ENCODE measurements around the gene ZNF441.
"Not testable (repeated sequence)": the region's sequence is repeated elsewhere in the genome, so short reads cannot be mapped to it uniquely, and the experiment has no call there.

ZNF441 gene

DNA sequence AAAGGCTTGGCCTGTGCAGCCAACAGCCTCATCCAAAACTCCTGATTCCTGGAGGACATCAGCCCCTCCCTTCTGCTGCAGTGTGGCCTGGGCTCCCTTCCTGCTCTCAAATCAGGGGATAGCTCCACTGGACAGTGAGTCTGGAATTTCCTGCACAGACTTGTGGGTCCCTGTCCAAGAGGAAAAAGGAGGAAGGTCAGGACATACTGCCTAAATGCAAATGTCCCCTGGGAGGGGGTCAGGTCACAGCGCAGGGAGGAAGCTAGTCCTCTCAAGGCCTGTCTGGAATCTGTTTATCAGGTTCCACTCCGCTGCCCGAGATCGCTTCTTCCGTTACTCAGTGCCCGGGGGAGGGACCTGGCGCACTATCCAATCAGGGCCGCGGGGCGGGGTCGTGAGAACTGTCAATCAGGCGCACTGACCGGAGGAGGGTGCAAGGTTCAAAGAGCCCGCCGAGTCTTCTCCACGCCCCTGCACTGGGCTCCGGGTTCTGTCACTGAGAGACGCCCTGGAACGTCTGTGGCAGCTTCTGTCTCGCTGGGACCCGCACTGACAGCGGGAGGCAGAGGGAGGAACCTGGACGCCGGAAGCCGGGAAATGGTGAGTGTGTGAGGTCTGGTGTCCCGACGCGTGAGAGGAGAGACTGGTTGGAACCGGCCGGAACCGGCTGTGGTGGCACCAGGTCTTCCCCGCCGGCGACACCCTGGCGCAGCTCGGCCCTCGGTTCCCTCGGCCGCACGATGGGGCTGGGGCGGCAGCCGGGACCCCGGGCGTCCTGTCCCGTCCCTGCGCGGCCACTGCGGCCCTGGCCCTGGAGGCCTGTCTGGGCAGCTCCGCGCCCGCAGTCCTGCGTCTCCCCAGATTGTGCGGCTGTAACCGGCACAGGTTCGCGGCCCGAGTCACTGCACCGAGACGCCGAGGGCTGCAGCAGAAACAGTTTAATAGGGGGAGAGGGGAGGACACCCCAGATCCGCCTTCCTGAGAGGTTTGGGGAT, at the start of gene ZNF441:
ZNF441 (plus strand) TSS at position 404 of the 995 bp plus-strand sequence; CDS start at position 598, 194 bp downstream.
- peak; percentile 84 for DNase-seq (ENCODE audit: low spot score)

DNA sequence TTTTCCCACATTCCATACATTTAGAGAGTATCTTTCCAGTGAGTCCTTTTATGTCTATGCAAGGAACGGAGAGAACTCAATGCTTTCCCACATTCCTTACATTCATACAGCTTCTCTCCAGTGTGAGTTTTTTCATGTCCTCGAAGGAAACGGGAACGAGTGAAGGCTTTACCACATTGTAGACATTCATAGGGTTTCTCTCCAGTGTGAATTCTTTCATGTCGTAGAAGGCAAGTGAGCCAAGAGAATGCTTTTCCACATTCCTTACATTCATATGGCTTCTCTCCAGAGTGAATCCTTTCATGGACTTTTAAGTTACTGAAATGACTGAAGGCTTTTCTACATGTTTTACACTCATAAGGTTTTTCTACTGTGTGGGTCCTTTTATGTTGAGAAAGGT, 45.1 kb upstream of the ZNF441 start:
- no peak for DNase-seq (ENCODE audit: low spot score)

DNA sequence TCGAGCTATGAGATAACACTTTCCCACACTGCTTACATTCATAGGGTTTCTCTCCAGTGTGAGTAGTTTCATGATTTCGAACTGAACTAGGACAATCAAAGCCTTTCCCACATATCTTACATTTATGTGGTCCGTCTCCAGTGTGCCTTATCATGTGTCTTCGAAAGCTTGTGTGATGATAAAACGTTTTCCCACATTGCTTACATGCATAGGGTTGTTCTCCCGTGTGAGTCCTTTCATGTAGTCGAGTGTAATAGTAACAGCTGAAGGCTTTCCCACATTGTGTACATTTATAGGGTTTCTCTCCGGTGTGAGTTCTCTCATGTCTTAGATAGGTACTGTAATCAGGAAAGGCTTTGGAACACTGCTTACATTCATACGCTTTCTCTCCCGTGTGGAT, 44.4 kb upstream of the ZNF441 start:
- DNase-seq (ENCODE audit: low spot score), result no peak

DNA sequence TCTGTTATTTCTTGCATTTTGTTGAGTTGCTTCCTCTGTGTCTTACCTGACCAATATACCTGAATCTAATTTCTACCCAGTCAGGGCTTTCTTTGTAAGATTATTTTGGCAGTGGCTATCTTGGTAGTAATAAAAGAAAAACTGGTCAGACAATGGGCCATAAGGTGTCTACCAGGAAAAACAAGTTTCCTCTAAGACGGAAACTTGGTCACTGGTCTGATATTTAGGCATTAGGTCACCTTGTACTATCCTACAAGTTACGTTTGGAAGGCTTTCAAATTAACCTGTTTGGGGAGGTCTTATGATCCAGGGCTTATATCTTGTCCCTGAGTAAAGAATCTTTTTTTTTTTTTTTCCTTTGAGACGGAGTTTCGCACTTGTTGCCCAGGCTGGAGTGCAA, 37.2 kb upstream of the ZNF441 start:
- DNase-seq (ENCODE audit: low spot score), result no peak

DNA sequence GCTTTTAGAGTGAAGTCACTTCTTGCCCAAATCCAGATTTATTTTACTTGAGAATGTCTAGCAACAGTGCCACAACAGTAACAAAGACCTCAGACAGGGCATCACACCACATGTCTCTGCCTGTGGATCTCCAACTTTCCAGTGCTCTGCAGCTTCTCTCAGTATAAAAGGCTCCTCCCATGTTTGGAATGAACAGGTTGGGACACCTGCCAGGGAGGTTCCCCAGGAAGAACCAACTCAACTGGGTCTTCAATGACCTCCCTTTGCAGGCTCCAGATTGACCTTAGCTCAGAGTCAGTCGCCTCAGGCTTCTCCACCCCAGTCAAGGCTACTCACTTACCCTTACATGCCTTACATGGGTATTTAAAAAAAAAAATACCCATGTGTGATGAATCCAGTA, 31.4 kb upstream of the ZNF441 start:
- DNase-seq (ENCODE audit: low spot score), result no peak

DNA sequence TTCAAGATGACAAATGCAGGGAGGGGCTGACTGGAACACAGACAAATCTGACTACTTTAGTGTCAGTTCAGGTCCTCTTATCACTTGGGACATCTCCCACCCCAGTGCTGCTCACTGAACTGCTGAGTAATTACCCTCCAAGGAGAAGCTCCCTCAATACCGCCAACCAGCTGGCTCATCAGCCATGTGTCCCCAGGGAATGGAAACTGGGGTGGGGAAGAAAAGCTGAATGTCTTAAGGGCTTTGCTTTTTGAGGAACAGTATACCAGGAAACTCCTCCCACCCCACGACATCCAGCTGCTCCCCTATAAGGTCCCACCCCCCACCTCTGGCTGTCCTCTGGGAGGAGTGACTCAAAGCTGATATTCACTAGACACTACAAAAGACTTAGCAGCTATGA, 30.1 kb upstream of the ZNF441 start:
- DNase-seq (ENCODE audit: low spot score), result no peak

DNA sequence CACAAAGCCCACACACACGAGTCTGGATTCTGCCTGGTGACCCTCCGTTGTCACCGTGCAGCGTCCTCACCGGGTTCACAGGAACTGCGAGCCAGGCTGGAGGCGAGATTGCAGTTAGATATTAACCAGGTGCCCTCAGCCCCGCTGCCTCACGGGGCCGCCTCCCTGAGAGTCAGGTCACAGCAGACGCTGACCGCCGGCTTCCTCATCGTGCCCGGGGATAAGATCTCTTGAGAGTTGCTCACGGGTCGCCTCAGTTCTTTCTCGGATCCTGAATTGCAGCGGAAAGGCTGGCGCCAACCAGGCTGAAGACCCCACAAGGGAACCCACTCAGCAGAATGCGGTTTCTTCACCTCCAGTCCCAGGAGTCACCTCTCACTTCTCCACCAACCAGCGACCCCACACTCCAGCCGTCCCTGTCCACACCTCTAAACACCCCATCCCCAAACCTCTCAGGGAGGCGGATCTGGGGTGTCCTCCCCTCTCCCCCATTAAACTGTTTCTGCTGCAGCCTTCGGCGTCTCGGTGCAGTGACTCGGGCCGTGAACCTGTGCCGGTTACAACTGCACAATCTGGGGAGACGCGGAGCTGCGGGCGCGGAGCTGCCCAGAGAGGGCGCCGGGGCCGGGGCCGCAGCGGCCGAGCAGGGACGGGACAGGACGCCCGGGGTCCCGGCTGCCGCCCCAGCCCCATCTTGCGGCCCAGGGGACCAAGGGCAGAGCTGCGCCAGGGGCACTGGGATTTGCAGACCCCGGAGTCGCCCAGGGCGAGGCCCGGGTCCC, 28.6 kb upstream of the ZNF441 start:
- peak; percentile 30 for DNase-seq (ENCODE audit: low spot score)

DNA sequence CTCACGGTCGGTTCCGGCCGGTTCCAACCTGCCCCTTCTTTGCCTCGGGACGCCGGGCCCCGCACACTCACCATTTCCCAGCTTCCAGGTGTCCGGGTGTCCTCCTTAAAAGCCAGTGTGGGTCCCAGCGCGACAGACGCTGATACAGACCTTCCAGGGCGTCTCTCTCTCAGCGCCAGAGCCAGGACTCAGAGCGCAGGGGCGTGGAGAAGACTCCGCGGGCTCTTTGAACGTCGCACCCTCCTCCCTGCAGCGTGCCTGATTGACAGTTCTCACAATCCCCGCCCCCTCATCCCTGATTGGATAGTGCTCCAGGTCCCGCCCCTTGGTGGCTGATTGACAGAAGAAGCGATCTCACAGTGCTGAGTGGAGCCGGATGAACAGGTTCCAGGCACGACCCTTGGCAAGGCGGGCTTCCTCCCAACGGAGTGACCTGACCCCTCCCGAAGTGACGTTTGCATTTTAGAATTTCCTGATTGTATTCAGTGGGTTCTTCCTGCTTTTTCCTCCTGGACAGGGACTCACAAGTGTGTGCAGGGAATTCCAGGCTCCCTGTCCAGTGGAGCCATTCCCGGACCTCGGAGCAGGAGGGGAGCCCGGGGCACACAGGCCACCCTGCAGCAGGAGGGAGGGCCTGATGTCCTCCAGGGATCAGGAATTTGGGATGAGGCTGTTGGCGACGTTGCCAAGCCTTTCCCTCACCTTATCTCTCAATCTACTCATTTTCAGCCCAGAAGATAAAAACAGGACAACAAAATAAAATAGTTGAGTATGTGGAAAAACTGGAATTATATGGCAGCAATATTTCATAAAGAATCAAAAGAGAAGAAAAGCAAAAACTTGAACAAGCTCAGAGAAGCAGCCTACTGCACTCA, 27.8 kb upstream of the ZNF441 start, which contains the start of gene ZNF823:
ZNF823 (minus strand) TSS at position 201 of the 875 bp plus-strand sequence; CDS start at position 74, 127 bp downstream.
- peak; percentile 81 for DNase-seq (ENCODE audit: low spot score)

DNA sequence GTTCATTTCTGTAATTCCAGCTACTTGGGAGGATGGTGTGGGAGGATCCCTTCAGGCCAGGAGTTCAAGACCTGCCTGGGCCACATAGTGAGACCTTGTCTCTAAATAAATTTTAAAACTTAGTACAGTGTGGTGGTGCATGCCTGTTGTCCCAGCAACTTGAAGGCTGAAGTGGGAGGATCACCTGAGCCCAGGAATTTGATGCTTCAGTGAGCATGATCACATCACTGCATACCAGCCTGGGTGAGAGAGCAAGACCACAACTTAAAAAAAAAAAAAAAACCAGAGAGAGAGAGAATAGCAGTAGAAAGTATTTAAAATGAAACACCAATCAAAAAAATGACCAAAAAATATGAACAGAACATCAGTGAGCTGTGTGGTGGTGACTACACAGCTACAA, 20.9 kb upstream of the ZNF441 start:
- no peak for DNase-seq (ENCODE audit: low spot score)

DNA sequence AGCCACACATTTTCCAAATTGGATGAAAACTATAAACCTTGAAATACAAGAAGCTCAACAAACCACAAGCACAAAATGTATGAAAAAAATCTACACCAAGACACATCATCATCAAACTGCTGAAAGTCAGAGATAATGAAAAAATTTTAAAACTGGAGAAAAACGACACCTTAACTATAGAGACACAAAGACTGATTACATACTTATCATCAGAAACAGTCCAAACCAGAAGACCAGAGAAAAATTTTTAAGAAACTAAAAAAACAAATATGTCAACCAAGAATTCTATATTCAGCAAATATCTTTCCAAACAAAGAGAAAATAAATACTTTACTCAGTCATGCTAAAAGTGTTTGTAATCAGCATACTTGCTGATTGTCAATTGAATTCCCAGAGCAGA, 19.5 kb upstream of the ZNF441 start:
- DNase-seq (ENCODE audit: low spot score), result no peak

DNA sequence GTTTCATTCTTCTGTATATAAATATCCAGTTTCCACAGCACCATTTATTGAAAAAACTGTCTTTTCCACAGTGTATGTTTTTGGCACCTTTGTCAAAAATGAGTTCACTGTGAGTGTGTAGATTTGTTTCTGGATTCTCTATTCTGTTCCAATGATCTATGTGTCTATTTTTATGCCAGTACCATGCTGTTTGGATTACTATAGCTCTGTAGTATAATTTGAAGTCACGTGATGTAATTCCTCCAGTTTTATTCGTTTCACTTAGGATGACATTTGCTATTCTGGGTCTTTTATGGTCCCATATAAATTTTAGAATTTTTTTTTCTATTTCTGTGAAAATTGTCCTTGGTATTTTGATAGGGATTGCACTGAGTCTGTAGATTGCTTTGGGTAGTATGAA, 17.0 kb upstream of the ZNF441 start:
- no peak for DNase-seq (ENCODE audit: low spot score)

DNA sequence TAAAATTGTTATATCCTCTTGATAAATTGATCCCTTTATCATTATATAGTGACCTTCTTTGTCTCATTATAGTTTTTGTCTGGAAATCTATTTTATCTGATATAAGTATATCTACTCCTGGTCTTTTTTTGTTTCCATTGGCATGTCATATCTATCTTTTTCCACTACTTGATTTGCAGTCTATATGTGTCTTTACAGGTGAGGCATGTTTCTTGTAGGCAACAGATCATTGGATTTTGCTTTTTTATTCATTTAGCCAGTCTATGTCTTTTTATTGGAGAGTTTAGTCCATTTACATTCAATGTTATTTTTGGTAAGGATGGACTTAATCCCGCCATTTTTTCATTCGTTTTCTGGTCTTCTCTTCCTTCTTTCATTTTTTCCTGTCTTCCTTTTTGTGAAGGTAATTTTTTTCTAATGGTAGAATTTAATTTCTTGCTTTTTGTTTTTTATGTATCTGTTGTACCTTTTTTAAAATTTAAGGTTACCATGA, 14.5 kb upstream of the ZNF441 start:
- DNase-seq (ENCODE audit: low spot score), result no peak

DNA sequence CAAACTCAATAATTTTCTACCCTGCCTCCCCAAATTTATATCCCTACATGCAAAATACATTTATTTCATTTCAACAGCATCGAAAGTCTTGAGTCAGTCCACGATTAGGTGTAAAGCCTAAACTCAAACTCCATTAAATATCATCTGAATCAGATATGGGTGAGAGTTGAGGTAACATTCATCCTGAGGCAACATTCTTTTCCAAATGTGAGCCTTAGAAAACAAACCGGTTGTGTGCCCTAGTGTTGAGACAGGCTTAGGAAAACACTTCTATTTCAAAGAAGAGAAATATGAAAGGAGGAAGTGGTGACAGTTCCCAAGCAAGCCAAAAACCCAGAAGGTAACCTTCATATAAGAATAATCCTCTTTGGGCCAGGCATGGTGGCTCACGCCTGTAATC, 12.1 kb upstream of the ZNF441 start:
- DNase-seq (ENCODE audit: low spot score), result no peak

DNA sequence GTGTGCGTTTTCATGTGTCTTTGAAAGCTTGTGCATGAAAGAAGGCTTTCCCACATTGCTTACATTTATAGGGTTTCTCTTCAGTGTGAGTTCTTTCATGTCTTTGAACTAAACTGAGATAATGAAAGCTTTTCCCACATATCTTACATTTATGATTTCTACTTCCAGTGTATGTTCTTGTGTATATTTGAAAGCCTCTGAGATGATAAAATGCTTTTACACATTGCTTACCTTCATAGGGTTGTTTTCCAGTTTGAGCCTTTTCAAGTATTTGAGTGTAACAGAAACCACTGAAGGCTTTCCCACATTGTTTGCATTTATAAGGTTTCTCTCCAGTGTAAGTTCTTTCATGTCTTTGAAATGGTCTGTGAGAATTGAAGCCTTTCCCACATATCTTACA, 9.8 kb upstream of the ZNF441 start:
- no peak for DNase-seq (ENCODE audit: low spot score)

DNA sequence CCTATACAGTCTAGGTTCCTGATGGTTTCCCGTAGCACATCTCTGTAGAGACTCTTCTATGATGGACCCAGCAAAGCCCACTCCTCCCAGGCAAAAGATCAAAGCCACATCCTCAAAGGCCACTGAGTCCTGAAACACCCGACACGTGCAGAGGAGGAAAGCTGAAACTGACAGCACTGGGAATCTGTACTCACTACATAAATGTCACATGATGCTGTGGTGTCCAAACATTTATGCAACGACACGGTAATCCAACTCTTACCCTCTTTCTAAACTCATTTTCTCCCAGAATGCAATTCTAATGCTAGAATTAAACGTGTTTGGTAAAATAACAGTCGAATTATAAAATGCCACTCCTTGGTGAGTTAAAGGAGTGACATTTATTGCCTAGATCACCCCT, 7.0 kb upstream of the ZNF441 start:
- DNase-seq (ENCODE audit: low spot score), result no peak

DNA sequence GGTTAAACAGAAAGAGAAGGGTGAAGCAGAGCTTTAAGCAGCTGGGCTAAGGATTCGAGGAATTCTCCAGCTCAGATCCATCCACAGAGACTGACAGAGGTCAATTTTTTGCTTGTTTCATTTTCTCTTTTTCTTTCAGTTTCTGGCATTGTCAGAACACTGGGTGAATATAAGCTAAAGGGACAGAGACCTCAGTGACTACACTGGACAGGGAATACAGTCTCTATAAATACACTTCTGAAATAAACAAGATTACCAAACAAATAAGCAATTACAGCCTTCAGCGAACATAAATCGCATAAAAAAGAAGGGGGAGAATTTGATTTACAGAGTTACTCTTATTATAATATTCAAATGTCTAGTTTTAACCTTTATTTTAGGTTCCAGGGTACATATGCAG, 3.7 kb upstream of the ZNF441 start:
- no peak for DNase-seq (ENCODE audit: low spot score)

DNA sequence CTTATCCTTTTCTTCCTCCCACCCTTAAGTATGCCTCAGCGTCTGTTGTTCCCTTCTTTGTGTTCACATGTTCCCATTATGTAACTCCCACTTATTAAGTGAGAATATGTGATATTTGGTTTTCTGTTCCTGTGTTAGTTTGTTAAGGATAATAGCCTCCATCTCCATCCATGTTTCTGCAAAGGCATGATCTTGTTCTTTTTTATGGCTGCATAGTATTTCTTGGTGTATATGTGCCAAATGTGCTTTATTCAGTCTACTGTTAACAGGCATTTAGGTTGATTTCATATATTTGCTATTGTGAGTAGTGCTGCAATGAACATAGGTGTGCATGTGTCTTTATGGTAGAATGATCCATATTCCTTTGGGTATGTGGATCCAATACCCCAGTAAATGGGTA, 3.2 kb upstream of the ZNF441 start:
- DNase-seq (ENCODE audit: low spot score), result no peak

DNA sequence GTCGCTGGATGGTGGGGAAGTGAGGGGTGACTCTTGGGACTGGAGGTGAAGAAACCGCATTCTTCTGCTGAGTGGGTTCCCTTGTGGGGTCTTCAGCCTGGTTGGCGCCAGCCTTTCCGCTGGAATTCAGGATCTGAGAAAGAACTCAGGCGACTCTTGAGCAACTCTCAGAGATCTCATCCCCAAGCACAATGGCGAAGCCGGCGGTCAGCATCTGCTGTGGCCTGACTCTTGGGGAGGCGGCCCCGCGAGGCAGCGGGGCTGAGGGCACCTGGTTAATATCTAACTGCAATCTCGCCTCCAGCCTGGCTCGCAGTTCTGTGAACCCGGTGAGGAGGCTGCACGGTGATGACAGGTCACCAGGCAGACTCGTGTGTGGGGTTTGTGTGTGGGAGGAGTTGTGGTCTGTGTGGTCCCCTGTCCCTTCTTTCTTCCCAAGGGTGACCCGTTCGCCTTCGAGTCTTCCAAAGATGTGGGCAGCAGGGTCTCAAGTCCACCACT, 883 bp downstream of the ZNF441 start:
- peak; percentile 21 for DNase-seq (ENCODE audit: low spot score)

DNA sequence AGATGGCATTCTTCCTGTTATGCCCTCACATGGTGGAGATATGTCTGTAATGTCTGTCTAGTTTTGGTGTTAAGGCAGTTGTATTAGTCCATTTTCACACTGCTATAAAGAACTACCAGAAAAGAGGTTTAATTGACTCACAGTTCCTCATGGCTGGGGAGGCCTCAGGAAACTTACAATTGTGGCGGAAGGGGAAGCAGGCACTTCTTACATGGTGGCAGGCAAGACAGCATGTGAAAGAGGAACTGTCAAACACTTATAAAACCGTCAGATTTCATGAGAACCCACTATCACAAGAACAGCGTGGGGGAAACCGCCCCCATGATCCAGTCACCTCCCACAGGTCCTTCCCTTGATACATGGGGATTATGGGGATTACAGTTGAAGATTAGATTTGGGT, 3.2 kb downstream of the ZNF441 start:
- DNase-seq (ENCODE audit: low spot score), result no peak

DNA sequence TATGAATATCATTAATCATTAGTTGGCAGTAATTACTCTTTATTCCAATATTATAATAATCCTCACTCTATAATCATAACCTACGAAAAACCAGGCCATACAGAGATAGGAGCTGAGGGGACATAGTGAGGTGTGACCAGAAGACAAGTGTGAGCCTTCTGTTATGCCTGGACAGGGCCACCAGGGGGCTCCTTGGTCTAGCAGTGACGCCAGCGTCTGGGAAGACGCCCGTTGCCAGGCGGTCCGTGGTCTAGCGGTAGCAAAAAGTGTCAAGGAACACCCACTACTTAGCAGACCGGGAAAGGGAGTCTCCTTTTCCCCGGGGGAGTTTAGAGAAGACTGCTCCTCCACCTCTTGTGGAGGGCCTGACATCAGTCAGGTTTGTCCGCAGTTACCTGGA, 4.7 kb downstream of the ZNF441 start:
- DNase-seq (ENCODE audit: low spot score), result not testable (repeated sequence)

DNA sequence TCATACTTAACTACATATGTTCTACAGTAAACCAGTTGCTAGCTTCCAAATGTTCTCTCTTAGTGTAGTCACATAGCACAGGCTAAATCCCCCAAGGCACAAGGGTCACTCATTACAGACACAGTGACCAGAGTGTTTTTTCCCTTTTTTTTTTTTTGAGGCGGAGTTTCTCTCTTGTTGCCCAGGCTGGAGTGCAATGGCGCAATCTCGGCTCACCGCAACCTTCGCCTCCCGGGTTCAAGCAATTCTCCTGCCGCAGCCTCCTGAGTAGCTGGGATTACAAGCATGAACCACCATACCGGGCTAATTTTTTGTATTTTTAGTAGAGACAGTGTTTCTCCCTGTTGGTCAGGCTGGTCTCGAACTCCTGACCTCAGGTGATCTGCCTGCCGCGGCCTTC, 9.9 kb downstream of the ZNF441 start:
- not testable (repeated sequence) for DNase-seq (ENCODE audit: low spot score)
